RCC 7860 (cell line): Measurements from ENCODE around the gene KAZN.
"Not testable (repeated sequence)": the region's sequence is repeated elsewhere in the genome, so short reads cannot be mapped to it uniquely, and the experiment has no call there.

Experiments
- DNase-seq: peaks from one replicate; pipeline ENCODE4 v3.0.0-alpha.2; 2015; ENCODE audit warnings: low spot score
- FAIRE-seq: peaks from 2 replicates; lab custom pipeline; 2012; peaks lifted over from hg19 to GRCh38; lab: Jason Lieb, UNC

The KAZN gene

GRCh38 chr1:15038232-15039016, 439.9 kb downstream of the KAZN start:
- no peak for FAIRE-seq
- DNase-seq = peak; percentile 9

GRCh38 chr1:15039017-15039648, 440.6 kb downstream of the KAZN start:
- DNase-seq (no peak), FAIRE-seq (no peak)

- DNase-seq (no peak), FAIRE-seq (no peak)
Observed at GRCh38 chr1:15039901-15040300, 441.4 kb downstream of the KAZN start.

GRCh38 chr1:15040685-15041084, 442.2 kb downstream of the KAZN start:
- not testable (repeated sequence) for FAIRE-seq

GRCh38 chr1:15042866-15043265, 444.4 kb downstream of the KAZN start:
- DNase-seq = no peak
- FAIRE-seq = no peak

More at GRCh38 chr1:15040685-15041084, 442.2 kb downstream of the KAZN start:
- DNase-seq = not testable (repeated sequence)

- FAIRE-seq (no peak), DNase-seq (no peak)
Observed at GRCh38 chr1:15043934-15044333, 445.4 kb downstream of the KAZN start.

- FAIRE-seq = no peak
Observed at GRCh38 chr1:15045123-15045522, 446.6 kb downstream of the KAZN start.

GRCh38 chr1:15046487-15047165, 448.1 kb downstream of the KAZN start:
- FAIRE-seq = peak; percentile 40
- peak; percentile 63 for DNase-seq

More at GRCh38 chr1:15045123-15045522, 446.6 kb downstream of the KAZN start:
- no peak for DNase-seq

- DNase-seq (no peak), FAIRE-seq (no peak)
Observed at GRCh38 chr1:15047237-15047636, 448.8 kb downstream of the KAZN start.

- no peak for FAIRE-seq
- DNase-seq = no peak
Observed at GRCh38 chr1:15048437-15048980, 450.0 kb downstream of the KAZN start.

GRCh38 chr1:15049067-15049466, 450.6 kb downstream of the KAZN start:
- FAIRE-seq = no peak
- DNase-seq = no peak

GRCh38 chr1:15051882-15052528, 453.5 kb downstream of the KAZN start:
- FAIRE-seq (no peak), DNase-seq (no peak)

- no peak for FAIRE-seq
Observed at GRCh38 chr1:15053153-15053552, 454.7 kb downstream of the KAZN start.

GRCh38 chr1:15055736-15056415, 457.4 kb downstream of the KAZN start:
- DNase-seq (no peak), FAIRE-seq (no peak)

More at GRCh38 chr1:15053153-15053552, 454.7 kb downstream of the KAZN start:
- DNase-seq = no peak

GRCh38 chr1:15056515-15057285, 458.2 kb downstream of the KAZN start:
- DNase-seq (peak; percentile 63), FAIRE-seq (peak; percentile 50)

GRCh38 chr1:15057834-15058233, 459.3 kb downstream of the KAZN start:
- FAIRE-seq = no peak

GRCh38 chr1:15058261-15058660, 459.8 kb downstream of the KAZN start:
- FAIRE-seq (no peak), DNase-seq (no peak)

More at GRCh38 chr1:15057834-15058233, 459.3 kb downstream of the KAZN start:
- no peak for DNase-seq

GRCh38 chr1:15060104-15060503, 461.6 kb downstream of the KAZN start:
- no peak for FAIRE-seq
- DNase-seq = no peak

GRCh38 chr1:15062479-15063099, 464.1 kb downstream of the KAZN start:
- FAIRE-seq = no peak
- peak; percentile 15 for DNase-seq
